ENCODE measurements around the gene TCP11L1. TPM values are rescaled to one million over a fixed set of nuclear protein-coding genes. Genes with fewer than 3 reads are reported as not detected.
A peak's percentile ranks its signal among the peaks of the same experiment; 100 is the strongest.

The TCP11L1 gene
- total RNA-seq, 1 donor from 2014 or later = 20.2 TPM

DNA sequence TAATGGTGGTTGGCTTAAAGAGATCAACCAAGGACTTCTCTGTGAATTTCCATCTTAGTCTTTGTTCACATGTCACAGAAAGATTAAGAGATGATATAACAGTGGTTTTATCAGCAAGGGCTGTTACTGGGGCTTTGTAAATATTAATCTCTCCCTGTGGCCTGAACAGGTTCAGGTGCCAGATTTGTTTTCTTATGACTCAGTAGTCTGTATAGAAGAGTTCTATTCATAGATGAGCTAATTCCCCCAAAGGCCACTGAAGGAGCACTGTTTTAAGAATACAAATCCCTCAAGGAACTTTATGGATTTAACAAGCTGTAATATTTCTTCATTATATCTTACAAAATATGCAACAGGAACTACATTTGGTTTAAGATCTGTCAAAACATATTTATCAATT lies 50.4 kb downstream of the TCP11L1 start:
- TF ChIP-seq, protein P1, sequence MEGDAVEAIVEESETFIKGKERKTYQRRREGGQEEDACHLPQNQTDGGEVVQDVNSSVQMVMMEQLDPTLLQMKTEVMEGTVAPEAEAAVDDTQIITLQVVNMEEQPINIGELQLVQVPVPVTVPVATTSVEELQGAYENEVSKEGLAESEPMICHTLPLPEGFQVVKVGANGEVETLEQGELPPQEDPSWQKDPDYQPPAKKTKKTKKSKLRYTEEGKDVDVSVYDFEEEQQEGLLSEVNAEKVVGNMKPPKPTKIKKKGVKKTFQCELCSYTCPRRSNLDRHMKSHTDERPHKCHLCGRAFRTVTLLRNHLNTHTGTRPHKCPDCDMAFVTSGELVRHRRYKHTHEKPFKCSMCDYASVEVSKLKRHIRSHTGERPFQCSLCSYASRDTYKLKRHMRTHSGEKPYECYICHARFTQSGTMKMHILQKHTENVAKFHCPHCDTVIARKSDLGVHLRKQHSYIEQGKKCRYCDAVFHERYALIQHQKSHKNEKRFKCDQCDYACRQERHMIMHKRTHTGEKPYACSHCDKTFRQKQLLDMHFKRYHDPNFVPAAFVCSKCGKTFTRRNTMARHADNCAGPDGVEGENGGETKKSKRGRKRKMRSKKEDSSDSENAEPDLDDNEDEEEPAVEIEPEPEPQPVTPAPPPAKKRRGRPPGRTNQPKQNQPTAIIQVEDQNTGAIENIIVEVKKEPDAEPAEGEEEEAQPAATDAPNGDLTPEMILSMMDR (IDR thresholded peaks at IDR 0.05; ENCODE audit: unreplicated experiment) = peak; percentile 8
- Mint-ChIP-seq H3K4me1 (ENCODE audit: low read depth) (peaks cover 20% of the 10 kb centered on the region), H3K9me3 (ENCODE audit: low read depth) (no peaks in the 10 kb centered on the region), H3K27ac (no peak overlapping the region), H3K36me3 (ENCODE audit: insufficient read depth) (peaks cover 26% of the 10 kb centered on the region), H3K4me3 (ENCODE audit: low read depth) (no peak overlapping the region), H3K27me3 (no peaks in the 10 kb centered on the region)
- no peak for DNase-seq (ENCODE audit: low spot score, unreplicated experiment)

DNA sequence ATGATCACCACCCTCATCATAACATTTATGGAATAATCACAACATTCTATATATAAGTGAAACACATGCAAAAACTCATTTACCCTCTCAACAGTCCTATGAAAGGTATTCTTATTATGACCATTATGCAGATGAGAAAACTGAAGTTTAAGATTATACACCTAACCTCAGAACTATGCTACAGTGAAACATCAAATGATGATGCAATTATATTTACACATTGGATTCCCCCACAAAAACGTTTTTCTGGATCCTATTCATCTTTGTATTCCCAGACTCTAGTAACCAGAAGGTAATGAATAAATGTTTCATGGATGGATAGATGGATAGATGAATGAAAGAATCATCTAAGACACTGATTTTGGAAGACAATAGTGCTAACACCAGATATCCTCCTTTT lies 54.8 kb downstream of the TCP11L1 start:
- no peaks in the 10 kb centered on the region for H3K9me3 Mint-ChIP-seq (ENCODE audit: low read depth)
- H3K36me3 Mint-ChIP-seq (ENCODE audit: insufficient read depth) = peaks cover 27% of the 10 kb centered on the region
- TF ChIP-seq, protein P1 (IDR thresholded peaks at IDR 0.05; ENCODE audit: unreplicated experiment) = no peak
- H3K27me3 Mint-ChIP-seq = no peaks in the 10 kb centered on the region
- no peak for DNase-seq (ENCODE audit: low spot score, unreplicated experiment)
- H3K4me3 Mint-ChIP-seq (ENCODE audit: low read depth) = no peak overlapping the region
- H3K4me1 Mint-ChIP-seq (ENCODE audit: low read depth) = peaks cover 13% of the 10 kb centered on the region
- H3K27ac Mint-ChIP-seq = no peak overlapping the region

DNA sequence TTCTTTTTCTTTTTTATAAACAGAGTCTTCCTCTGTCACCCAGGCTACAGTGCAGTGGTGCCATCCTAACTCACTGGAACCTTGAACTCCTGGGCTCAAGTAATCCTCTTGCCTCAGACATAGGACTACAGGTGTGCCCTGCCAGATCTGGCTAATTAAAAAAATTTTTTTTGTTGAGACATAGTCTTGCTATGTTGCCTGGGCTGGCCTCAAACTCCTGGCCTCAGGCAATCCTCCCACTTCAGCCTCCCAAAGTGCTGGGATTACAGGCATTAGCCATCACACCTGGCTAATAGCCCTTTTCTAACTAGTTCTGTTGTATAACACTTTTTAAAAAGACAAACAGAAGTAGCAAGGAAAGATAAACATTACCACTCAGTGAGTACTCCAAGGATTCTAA lies 64.5 kb downstream of the TCP11L1 start:
- H3K4me3 Mint-ChIP-seq (ENCODE audit: low read depth) = no peak overlapping the region
- no peak for DNase-seq (ENCODE audit: low spot score, unreplicated experiment)
- H3K27me3 Mint-ChIP-seq = no peaks in the 10 kb centered on the region
- TF ChIP-seq, protein P1 (IDR thresholded peaks at IDR 0.05; ENCODE audit: unreplicated experiment) = no peak
- H3K4me1 Mint-ChIP-seq (ENCODE audit: low read depth) = no peaks in the 10 kb centered on the region
- no peaks in the 10 kb centered on the region for H3K9me3 Mint-ChIP-seq (ENCODE audit: low read depth)
- H3K27ac Mint-ChIP-seq = no peak overlapping the region
- H3K36me3 Mint-ChIP-seq (ENCODE audit: insufficient read depth) = peaks cover 14% of the 10 kb centered on the region

DNA sequence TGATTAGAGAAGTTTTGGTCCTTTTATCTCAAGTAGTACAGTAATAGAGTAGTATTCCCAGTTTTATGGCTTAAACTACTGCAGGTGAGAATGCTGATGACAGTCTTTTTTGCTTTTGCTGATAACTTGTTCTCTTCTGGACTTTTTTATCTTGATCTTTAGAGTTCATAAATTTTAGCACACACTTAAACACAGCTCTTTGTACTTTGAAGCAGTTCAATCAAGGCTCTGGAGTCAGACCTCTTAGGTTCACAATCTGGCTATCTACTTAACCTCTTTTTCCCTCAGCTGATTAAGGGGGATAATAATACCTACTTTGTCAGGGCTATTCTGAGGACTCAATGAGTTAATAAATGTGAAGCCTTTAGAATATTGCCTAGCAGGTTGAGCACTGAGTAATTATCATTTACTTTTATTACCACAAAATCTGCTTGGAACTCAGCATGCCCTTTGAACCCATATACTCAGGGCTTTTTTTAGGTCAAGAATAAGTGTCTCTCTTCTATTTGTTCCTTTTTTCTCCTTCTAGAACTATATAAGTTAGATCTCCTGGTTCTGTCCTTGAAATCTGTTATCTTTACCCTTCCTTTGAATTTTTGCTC lies 70.0 kb downstream of the TCP11L1 start:
- TF ChIP-seq, protein P1 (IDR thresholded peaks at IDR 0.05; ENCODE audit: unreplicated experiment) = no peak
- peaks cover 8% of the 10 kb centered on the region for H3K36me3 Mint-ChIP-seq (ENCODE audit: insufficient read depth)
- H3K9me3 Mint-ChIP-seq (ENCODE audit: low read depth) = no peaks in the 10 kb centered on the region
- no peak for DNase-seq (ENCODE audit: low spot score, unreplicated experiment)
- no peaks in the 10 kb centered on the region for H3K27me3 Mint-ChIP-seq
- H3K27ac Mint-ChIP-seq = no peak overlapping the region
- H3K4me1 Mint-ChIP-seq (ENCODE audit: low read depth) = peaks cover 9% of the 10 kb centered on the region
- no peak overlapping the region for H3K4me3 Mint-ChIP-seq (ENCODE audit: low read depth)

DNA sequence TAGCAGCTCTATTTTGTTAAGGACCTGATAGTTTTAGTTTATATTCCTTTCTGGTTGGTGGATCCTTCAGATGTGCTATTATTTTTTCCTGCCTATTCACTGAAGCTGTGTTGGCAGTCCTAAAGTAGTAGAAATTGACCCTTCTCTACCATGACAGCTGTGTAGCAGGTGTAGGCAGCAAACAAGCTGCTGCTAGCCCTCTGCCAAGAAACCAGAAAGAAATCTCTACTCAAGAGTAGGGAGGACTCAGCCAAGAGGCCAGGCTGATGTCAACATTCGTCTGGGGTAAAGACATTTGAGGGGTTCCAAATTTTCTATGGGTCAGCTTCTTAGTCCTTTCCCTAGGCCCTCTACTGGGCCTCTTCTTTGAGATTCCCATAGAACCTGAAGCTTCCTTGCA lies 70.7 kb downstream of the TCP11L1 start:
- H3K9me3 Mint-ChIP-seq (ENCODE audit: low read depth) = no peaks in the 10 kb centered on the region
- H3K4me1 Mint-ChIP-seq (ENCODE audit: low read depth) = peaks cover 9% of the 10 kb centered on the region
- H3K27me3 Mint-ChIP-seq = no peaks in the 10 kb centered on the region
- TF ChIP-seq, protein P1 (IDR thresholded peaks at IDR 0.05; ENCODE audit: unreplicated experiment) = no peak
- no peak for DNase-seq (ENCODE audit: low spot score, unreplicated experiment)
- H3K27ac Mint-ChIP-seq = no peak overlapping the region
- H3K36me3 Mint-ChIP-seq (ENCODE audit: insufficient read depth) = peaks cover 8% of the 10 kb centered on the region
- H3K4me3 Mint-ChIP-seq (ENCODE audit: low read depth) = no peak overlapping the region

Measured in progenitor cell of endocrine pancreas (in vitro differentiated cells).